ENCODE results near the gene GJB5.

The GJB5 gene

DNA sequence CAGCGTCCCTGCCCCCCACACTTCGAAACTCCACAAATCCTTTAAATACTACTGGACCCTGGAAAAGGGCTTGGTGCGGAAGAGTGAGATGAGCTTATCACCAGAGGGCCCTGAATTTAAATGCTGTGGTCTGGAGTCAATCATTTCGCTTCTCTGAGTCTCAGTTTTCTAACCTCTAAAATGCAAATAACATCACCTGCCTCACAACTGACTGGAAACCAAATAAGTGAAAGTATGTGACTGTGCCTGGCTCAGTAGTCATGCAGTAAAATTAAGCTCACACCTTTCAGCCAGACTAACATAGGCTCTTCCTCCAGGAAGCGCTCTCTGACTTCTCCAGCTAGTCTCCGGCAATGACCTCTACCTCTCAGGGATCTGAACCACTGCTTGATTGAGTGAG is 42.1 kb downstream of the GJB5 start:
- DNase-seq = no peak

DNA sequence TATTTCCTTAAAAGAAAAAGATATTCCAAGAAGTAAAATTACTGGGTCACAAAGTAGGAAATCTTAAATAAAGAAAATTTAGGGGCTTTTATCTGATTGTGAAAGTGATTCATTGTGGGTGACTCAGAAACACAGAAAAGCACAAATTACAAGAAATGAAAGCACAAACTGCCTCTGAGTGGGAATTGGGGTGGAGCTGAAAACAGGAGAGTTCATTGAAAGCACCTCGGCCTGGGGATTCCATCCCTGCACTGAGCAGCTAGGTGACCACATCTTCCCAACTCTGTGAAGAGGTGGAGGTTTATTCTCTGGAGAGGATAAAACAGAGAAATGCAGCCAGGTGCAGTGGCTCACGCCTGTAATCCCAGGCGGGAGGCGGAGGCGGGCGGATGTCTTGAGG is 45.4 kb downstream of the GJB5 start:
- DNase-seq = no peak

DNA sequence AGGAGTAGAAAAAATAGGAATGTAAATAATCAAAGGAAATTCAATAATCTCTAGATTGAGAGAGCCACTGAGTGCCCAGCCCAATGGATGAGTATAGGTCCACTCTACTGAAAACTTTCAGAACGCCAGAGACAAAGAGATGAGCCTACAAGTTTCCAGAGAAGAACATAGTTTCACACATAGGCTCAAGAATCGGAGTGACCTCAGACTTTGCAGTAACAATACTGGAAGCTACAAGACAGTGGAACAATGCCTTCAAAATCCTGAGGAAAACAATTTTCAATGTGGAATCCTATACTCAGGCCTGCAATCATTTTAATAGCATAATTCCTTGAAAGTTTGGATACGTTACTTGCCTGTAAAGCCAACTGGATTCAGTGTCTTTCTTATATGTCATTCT is 48.9 kb downstream of the GJB5 start:
- no peak for DNase-seq

DNA sequence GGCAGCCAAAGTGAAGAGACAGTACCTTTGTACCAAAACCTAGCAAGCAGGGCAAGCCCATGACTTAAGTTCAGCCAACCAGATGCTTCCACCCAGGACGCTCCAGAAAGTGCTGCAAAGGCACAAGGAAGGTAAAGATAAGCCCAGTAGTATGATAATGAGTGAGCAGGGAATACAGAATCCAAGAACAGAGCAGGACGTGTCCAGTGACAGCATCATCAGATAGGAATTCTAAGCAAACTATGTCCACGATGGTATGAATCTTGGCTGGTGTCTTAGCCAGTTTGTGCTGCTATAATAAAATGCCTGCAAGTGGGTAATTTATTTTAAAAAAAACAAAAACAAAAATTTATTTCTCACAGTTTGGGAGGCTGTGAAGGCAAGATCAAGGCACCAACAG is 51.5 kb downstream of the GJB5 start:
- no peak for DNase-seq
